Globus pallidus (tissue), 1 donor: ENCODE measurements around the gene FLOT1.
A peak's percentile ranks its signal among the peaks of the same experiment; 100 is the strongest.

Experiments used
- DNase-seq: peaks from one replicate; pipeline ENCODE4 v3.0.0-alpha.2; 2015; ENCODE audit warnings: low spot score

FLOT1 gene

GRCh38 chr6:30742316-30743098 lies at the start of gene FLOT1:
TSS of gene FLOT1 (minus strand) at chr6:30742687. CDS start at chr6:30742189, 498 bp downstream.
- DNase-seq = peak; percentile 93

- DNase-seq = no peak
Observed at GRCh38 chr6:30790724-30791383, 48.4 kb upstream of the FLOT1 start.

GRCh38 chr6:30789606-30790005 lies 47.1 kb upstream of the FLOT1 start:
- no peak for DNase-seq

- DNase-seq = peak; percentile 31
Observed at GRCh38 chr6:30787954-30788353, 45.5 kb upstream of the FLOT1 start.

GRCh38 chr6:30782425-30783014 lies 40.0 kb upstream of the FLOT1 start:
- no peak for DNase-seq

- peak; percentile 89 for DNase-seq
Observed at GRCh38 chr6:30781743-30782424, 39.4 kb upstream of the FLOT1 start.

GRCh38 chr6:30781395-30781742 lies 38.9 kb upstream of the FLOT1 start:
- no peak for DNase-seq

GRCh38 chr6:30780642-30780920 lies 38.1 kb upstream of the FLOT1 start:
- DNase-seq = no peak

- no peak for DNase-seq
Observed at GRCh38 chr6:30779850-30780641, 37.6 kb upstream of the FLOT1 start.

- DNase-seq = no peak
Observed at GRCh38 chr6:30778001-30778635, 35.6 kb upstream of the FLOT1 start.

- no peak for DNase-seq
Observed at GRCh38 chr6:30777155-30777485, 34.6 kb upstream of the FLOT1 start.

- no peak for DNase-seq
Observed at GRCh38 chr6:30776390-30777154, 34.1 kb upstream of the FLOT1 start.

- DNase-seq = no peak
Observed at GRCh38 chr6:30775104-30775503, 32.6 kb upstream of the FLOT1 start.

- DNase-seq = no peak
Observed at GRCh38 chr6:30774701-30775100, 32.2 kb upstream of the FLOT1 start.

GRCh38 chr6:30770592-30770991 lies 28.1 kb upstream of the FLOT1 start:
- DNase-seq = no peak

GRCh38 chr6:30769853-30770524 lies 27.5 kb upstream of the FLOT1 start:
- DNase-seq = no peak

- DNase-seq = no peak
Observed at GRCh38 chr6:30769088-30769852, 26.8 kb upstream of the FLOT1 start.

GRCh38 chr6:30768634-30769087 lies 26.2 kb upstream of the FLOT1 start:
- no peak for DNase-seq

- no peak for DNase-seq
Observed at GRCh38 chr6:30767944-30768301, 25.4 kb upstream of the FLOT1 start.
